ENCODE results near the gene C1QTNF4.

DNA sequence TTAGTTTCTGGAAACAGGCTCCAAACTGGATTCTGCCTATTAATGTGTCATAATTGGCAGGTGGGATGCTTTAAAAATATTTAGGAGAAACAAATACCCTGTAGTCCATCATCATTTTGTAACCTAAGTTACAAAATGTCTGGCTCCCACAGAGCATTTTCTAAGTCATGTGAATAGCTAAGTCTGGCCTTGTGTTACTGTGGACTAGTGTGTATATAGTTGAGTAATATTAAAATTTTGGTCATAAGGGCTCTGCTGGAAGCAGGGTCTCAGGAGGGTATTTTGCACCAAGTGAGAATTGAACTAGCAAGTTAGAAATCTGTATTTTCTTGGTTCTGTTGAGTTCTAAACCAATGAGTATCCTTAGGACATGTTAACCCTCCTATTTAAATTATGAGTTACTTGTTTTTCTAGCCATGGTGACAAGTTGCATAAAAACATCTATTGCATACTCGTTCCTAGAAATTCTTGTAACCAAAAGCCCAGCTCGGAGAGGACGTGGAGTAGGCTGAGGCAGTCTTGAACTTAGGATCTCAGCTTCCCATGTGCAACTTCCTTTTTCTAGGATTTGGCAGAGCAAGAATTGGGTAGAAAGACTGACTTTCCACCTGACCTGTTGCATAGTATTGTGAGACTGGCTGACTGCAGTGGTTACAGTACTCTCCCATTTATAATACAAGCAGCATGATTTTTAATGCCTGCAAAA lies 23.4 kb downstream of the C1QTNF4 start:
- TF ChIP-seq, protein P1, sequence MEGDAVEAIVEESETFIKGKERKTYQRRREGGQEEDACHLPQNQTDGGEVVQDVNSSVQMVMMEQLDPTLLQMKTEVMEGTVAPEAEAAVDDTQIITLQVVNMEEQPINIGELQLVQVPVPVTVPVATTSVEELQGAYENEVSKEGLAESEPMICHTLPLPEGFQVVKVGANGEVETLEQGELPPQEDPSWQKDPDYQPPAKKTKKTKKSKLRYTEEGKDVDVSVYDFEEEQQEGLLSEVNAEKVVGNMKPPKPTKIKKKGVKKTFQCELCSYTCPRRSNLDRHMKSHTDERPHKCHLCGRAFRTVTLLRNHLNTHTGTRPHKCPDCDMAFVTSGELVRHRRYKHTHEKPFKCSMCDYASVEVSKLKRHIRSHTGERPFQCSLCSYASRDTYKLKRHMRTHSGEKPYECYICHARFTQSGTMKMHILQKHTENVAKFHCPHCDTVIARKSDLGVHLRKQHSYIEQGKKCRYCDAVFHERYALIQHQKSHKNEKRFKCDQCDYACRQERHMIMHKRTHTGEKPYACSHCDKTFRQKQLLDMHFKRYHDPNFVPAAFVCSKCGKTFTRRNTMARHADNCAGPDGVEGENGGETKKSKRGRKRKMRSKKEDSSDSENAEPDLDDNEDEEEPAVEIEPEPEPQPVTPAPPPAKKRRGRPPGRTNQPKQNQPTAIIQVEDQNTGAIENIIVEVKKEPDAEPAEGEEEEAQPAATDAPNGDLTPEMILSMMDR (conservative IDR thresholded peaks at IDR 0.05), result no peak
- TF ChIP-seq EZH2 (IDR thresholded peaks at IDR 0.05; ENCODE audit: low read depth), result no peak
